Raji (cell line): ENCODE data around the gene LY6G6F.

ENCODE experiments used
- POLR2A ChIP-seq: IDR thresholded peaks from 2 replicates; pipeline ENCODE4 v1.6.1; 2011; ENCODE audit warnings: low read depth, low read length, control low read depth; ENCODE audit not compliant: insufficient read depth

LY6G6F gene

GRCh38 chr6:31734821-31735406, 28.2 kb downstream of the LY6G6F start:
- peak; percentile 44; the same call in 1 of the 2 replicates for TF ChIP-seq POLR2A

GRCh38 chr6:31736021-31736767, 29.5 kb downstream of the LY6G6F start, which contains the start of gene CLIC1:
CLIC1 (minus strand) TSS chr6:31736530; CDS start chr6:31736300, 230 bp downstream.
- TF ChIP-seq POLR2A = peak; percentile 87

- no peak for TF ChIP-seq POLR2A
Observed at GRCh38 chr6:31736768-31737314, 30.2 kb downstream of the LY6G6F start.

GRCh38 chr6:31737315-31737990, 30.8 kb downstream of the LY6G6F start:
- TF ChIP-seq POLR2A = no peak

GRCh38 chr6:31737991-31738979, 31.6 kb downstream of the LY6G6F start:
- peak; percentile 56 for TF ChIP-seq POLR2A

- TF ChIP-seq POLR2A = peak; percentile 85
Observed at GRCh38 chr6:31739639-31740396, 33.2 kb downstream of the LY6G6F start, which contains the start of gene MSH5. MSH5 (plus strand) TSS chr6:31740005; CDS start chr6:31740467, 462 bp downstream.

- TF ChIP-seq POLR2A = no peak
Observed at GRCh38 chr6:31740397-31741223, 33.9 kb downstream of the LY6G6F start.

GRCh38 chr6:31741815-31742214, 35.1 kb downstream of the LY6G6F start:
- no peak for TF ChIP-seq POLR2A

- TF ChIP-seq POLR2A = no peak
Observed at GRCh38 chr6:31742894-31743293, 36.2 kb downstream of the LY6G6F start.

- TF ChIP-seq POLR2A = no peak
Observed at GRCh38 chr6:31744422-31744821, 37.8 kb downstream of the LY6G6F start.

GRCh38 chr6:31749301-31750036, 42.8 kb downstream of the LY6G6F start:
- no peak for TF ChIP-seq POLR2A

GRCh38 chr6:31750411-31751022, 43.9 kb downstream of the LY6G6F start:
- TF ChIP-seq POLR2A = no peak
